ENCODE results near the gene CCDC27. TPM values are rescaled to one million over a fixed set of nuclear protein-coding genes. Genes with fewer than 3 reads are reported as not detected.
A peak's percentile ranks its signal among the peaks of the same experiment; 100 is the strongest.

The CCDC27 gene
- total and polyA plus RNA-seq, 2 of the 13 experiments (the other 11 are each of a cell fraction or from before 2014, with no cell fraction given), result not detected

DNA sequence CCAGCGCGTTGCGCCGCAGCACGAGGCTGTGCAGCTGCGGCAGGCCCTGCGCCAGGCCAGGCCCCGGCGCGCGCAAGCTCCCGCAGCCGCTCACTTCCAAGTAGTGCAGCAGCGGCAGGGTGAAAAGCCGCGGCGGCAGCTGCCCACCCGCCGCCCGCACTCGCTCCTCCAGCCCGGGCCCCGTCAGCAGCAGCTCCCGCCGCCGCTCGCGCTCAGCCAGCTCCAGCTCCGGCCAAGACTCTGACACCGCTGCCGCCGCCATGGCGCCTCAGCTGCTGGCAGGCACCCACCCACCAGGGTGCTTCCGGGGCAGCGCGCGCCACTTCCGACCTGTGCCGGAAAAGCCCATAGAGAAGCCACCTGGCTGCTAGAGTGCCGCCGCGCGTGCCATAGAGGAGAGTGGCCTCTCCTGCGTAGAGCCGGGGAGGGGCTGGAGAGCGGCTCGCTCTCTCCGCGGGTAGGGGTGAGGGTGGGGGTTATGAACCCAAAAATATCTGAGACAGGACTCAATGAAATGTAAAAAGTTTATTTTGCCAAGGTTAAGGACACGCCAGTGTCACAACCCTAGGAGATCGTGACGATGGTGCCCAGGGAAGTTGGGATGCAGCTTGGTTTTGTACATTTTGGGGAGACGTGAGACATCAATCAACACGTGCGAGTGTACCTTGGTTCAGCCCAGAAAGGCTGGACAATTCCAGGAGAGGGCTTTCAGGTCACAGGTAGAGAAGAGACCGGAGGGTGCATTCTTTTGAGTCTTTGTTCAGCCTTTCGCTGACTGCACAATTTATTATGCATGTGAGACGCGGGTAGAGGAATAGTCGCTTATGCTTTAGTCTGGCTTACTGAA, 44.2 kb downstream of the CCDC27 start, which contains the start of gene LRRC47 (continued):
- TF ChIP-seq, protein P1, sequence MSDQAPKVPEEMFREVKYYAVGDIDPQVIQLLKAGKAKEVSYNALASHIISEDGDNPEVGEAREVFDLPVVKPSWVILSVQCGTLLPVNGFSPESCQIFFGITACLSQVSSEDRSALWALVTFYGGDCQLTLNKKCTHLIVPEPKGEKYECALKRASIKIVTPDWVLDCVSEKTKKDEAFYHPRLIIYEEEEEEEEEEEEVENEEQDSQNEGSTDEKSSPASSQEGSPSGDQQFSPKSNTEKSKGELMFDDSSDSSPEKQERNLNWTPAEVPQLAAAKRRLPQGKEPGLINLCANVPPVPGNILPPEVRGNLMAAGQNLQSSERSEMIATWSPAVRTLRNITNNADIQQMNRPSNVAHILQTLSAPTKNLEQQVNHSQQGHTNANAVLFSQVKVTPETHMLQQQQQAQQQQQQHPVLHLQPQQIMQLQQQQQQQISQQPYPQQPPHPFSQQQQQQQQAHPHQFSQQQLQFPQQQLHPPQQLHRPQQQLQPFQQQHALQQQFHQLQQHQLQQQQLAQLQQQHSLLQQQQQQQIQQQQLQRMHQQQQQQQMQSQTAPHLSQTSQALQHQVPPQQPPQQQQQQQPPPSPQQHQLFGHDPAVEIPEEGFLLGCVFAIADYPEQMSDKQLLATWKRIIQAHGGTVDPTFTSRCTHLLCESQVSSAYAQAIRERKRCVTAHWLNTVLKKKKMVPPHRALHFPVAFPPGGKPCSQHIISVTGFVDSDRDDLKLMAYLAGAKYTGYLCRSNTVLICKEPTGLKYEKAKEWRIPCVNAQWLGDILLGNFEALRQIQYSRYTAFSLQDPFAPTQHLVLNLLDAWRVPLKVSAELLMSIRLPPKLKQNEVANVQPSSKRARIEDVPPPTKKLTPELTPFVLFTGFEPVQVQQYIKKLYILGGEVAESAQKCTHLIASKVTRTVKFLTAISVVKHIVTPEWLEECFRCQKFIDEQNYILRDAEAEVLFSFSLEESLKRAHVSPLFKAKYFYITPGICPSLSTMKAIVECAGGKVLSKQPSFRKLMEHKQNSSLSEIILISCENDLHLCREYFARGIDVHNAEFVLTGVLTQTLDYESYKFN (CRISPR knock-in tag; conservative IDR thresholded peaks at IDR 0.05), result peak; percentile 35; the same call in 1 of the 2 replicates
- TF ChIP-seq ZBTB46 (CRISPR knock-in tag; IDR thresholded peaks at IDR 0.05; ENCODE audit: borderline replicate concordance) (no peak), ZBTB40 (IDR thresholded peaks at IDR 0.05) (peak; percentile 62), ZBTB40 (CRISPR knock-in tag; IDR thresholded peaks at IDR 0.05) (no peak; the same call in 1 of the 2 replicates), SIX4 (CRISPR knock-in tag; IDR thresholded peaks at IDR 0.05) (0 out of 2 replicates have a peak, but pooled peaks have one; percentile 18), NFATC3 (CRISPR knock-in tag; IDR thresholded peaks at IDR 0.05) (no peak), ZNF562 (CRISPR knock-in tag; IDR thresholded peaks at IDR 0.05; ENCODE audit: borderline replicate concordance) (no peak), ZFX (CRISPR knock-in tag; IDR thresholded peaks at IDR 0.05; ENCODE audit: low read depth) (peak; percentile 97), SRF (IDR thresholded peaks at IDR 0.05; ENCODE audit: low read depth, low read length) (no peak), RFX1 (IDR thresholded peaks at IDR 0.05) (no peak), JARID2 (CRISPR knock-in tag; IDR thresholded peaks at IDR 0.05; ENCODE audit: insufficient replicate concordance) (no peak), ZNF792 (CRISPR knock-in tag; IDR thresholded peaks at IDR 0.05) (peak; percentile 78)
